Choroid plexus epithelial cell (primary cell): Measurements from ENCODE around the gene SEC23A.
"Not testable (repeated sequence)": the region's sequence is repeated elsewhere in the genome, so short reads cannot be mapped to it uniquely, and the experiment has no call there.

Source experiments
- DNase-seq: peaks from one replicate; pipeline ENCODE4 v3.0.0-alpha.2; 2010; ENCODE audit warnings: low read depth
- H3K4me3 ChIP-seq: 2 replicates; pipeline ENCODE4 v1.5.1; 2011; ENCODE audit warnings: low read depth, mild to moderate bottlenecking, control low read depth, low read length, moderate library complexity
- CTCF ChIP-seq: conservative IDR thresholded peaks from 2 replicates; pipeline ENCODE4 v1.5.1; 2011; ENCODE audit warnings: low read depth, mild to moderate bottlenecking, control low read depth, inconsistent platforms, low read length, moderate library complexity

The SEC23A gene

GRCh38 chr14:39060818-39061437, 42.1 kb downstream of the SEC23A start:
- no peak for TF ChIP-seq CTCF
- H3K4me3 ChIP-seq = no peak overlapping the region
- DNase-seq = no peak

- H3K4me3 ChIP-seq = no peak overlapping the region
- no peak for DNase-seq
- no peak for TF ChIP-seq CTCF
Measured at GRCh38 chr14:39055786-39056474, 47.1 kb downstream of the SEC23A start.

- H3K4me3 ChIP-seq, DNase-seq: not testable (repeated sequence)
Measured at GRCh38 chr14:39052869-39053454, 50.1 kb downstream of the SEC23A start.

GRCh38 chr14:39050389-39050788, 52.6 kb downstream of the SEC23A start:
- H3K4me3 ChIP-seq = no peak overlapping the region
- TF ChIP-seq CTCF = no peak
- peak; percentile 86 for DNase-seq

GRCh38 chr14:39045889-39046288, 57.1 kb downstream of the SEC23A start:
- not testable (repeated sequence) for DNase-seq, H3K4me3 ChIP-seq

GRCh38 chr14:39043352-39043943, 59.6 kb downstream of the SEC23A start:
- DNase-seq = no peak
- TF ChIP-seq CTCF = no peak
- H3K4me3 ChIP-seq = no peak overlapping the region

- H3K4me3 ChIP-seq = no peak overlapping the region
- no peak for DNase-seq
- no peak for TF ChIP-seq CTCF
Measured at GRCh38 chr14:39040529-39040928, 62.5 kb downstream of the SEC23A start.

- H3K4me3 ChIP-seq = no peak overlapping the region
- DNase-seq = no peak
- no peak for TF ChIP-seq CTCF
Measured at GRCh38 chr14:39038542-39038941, 64.5 kb downstream of the SEC23A start.
